HEK293T (cell line): ENCODE results near the gene ATG2A.

Source experiments
- ARNT ChIP-seq: fragments of 450-650 bp; IDR thresholded peaks from 2 replicates; pipeline ENCODE4 v1.6.1; 2017; ENCODE audit warnings: mild to moderate bottlenecking
- BHLHE40 ChIP-seq: fragments of 450-650 bp; IDR thresholded peaks from 2 replicates; pipeline ENCODE4 v1.6.1; 2016; ENCODE audit warnings: mild to moderate bottlenecking, moderate library complexity, borderline replicate concordance
- ELF4 ChIP-seq: fragments of 450-650 bp; IDR thresholded peaks from 2 replicates; pipeline ENCODE4 v1.6.1; 2017; ENCODE audit warnings: antibody characterized with exemption
- FOXA1 ChIP-seq: fragments of 450-650 bp; IDR thresholded peaks from 2 replicates; pipeline ENCODE4 v1.6.1; 2016; ENCODE audit warnings: mild to moderate bottlenecking
- FOXK2 ChIP-seq: fragments of 450-650 bp; IDR thresholded peaks from 2 replicates; pipeline ENCODE4 v1.6.1; 2016; ENCODE audit warnings: mild to moderate bottlenecking
- FOXM1 ChIP-seq: fragments of 450-650 bp; IDR thresholded peaks from 2 replicates; pipeline ENCODE4 v1.6.1; 2017; ENCODE audit warnings: mild to moderate bottlenecking, borderline replicate concordance
- HDGF ChIP-seq: fragments of 450-650 bp; IDR thresholded peaks from 2 replicates; pipeline ENCODE4 v1.6.1; 2017; ENCODE audit warnings: antibody characterized with exemption, borderline replicate concordance
- SP1 ChIP-seq: fragments of 450-650 bp; IDR thresholded peaks from 2 replicates; pipeline ENCODE4 v1.6.1; 2017
- SUZ12 ChIP-seq: fragments of 450-650 bp; IDR thresholded peaks from 2 replicates; pipeline ENCODE4 v1.6.1; 2016; ENCODE audit warnings: mild to moderate bottlenecking

- TF ChIP-seq SP1, result no peak
- no peak for TF ChIP-seq ELF4
- TF ChIP-seq BHLHE40, result no peak
- no peak for TF ChIP-seq HDGF
- TF ChIP-seq FOXK2, result no peak
- TF ChIP-seq ARNT, result no peak
- TF ChIP-seq FOXM1, result no peak
- TF ChIP-seq FOXA1, result no peak
- no peak for TF ChIP-seq SUZ12
Measured at GRCh38 chr11:64900774-64901173, 16.2 kb downstream of the ATG2A start.
